WTC11 (cell line): ENCODE data around the gene TNXB.

Experiments
- TF ChIP-seq, protein P1 (sequence below): sonication (generic); formaldehyde crosslinking; conservative IDR thresholded peaks from 2 replicates; pipeline ENCODE4 v1.8.1; 2023; ENCODE audit warnings: mild to moderate bottlenecking, low read depth, missing genetic modification reagents, moderate library complexity
- TF ChIP-seq, protein P2 (sequence below): fragments of 200-600 bp; IDR thresholded peaks from 2 replicates; pipeline ENCODE4 v1.8.0; 2022; ENCODE audit warnings: antibody characterized with exemption

DNA sequence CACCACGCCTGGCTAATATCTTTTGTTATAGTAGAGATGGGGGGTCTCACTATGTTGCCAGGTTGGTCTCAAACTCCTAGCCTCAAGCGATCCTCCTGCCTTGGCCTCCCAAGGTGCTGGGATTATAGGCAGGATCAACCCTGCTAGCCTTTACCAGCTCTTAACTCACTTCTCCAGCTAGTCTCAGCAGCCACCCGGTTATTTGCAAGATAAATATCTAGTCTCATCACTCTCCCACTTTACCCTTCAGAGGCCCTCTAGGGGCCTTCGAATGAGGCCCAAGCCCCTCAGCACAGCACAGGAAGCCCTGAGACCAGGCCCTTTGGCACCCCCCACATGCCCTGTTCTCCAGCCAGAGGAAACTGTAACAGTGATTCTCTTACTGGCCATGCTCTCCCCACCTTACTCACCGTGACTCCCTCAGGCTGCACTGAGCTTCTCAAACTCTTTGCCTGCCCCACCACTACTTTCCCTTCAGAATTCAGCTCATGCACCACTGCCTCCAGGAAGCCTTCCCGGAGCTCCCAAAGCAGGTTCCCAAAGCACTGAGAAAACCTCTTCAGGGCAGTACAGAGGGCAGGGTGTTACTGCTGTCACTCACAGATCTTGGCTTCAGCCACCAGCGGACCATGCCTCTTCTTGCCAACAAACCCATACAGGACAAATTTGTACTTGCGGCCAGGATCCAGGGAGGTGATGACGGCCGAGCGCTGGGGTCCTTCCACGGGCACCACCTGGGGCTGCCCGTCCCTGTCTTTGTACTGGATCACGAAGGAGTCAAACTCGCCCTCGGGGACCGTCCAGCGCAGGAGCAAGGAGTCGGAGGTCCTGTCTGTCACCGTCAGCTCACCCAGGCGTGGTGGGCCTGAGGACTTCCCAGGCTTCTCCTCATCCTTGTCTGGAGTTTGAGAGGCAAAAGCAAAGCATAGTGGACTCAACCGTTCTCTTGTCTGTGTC lies 25.0 kb downstream of the TNXB start:
- TF ChIP-seq, protein P1, sequence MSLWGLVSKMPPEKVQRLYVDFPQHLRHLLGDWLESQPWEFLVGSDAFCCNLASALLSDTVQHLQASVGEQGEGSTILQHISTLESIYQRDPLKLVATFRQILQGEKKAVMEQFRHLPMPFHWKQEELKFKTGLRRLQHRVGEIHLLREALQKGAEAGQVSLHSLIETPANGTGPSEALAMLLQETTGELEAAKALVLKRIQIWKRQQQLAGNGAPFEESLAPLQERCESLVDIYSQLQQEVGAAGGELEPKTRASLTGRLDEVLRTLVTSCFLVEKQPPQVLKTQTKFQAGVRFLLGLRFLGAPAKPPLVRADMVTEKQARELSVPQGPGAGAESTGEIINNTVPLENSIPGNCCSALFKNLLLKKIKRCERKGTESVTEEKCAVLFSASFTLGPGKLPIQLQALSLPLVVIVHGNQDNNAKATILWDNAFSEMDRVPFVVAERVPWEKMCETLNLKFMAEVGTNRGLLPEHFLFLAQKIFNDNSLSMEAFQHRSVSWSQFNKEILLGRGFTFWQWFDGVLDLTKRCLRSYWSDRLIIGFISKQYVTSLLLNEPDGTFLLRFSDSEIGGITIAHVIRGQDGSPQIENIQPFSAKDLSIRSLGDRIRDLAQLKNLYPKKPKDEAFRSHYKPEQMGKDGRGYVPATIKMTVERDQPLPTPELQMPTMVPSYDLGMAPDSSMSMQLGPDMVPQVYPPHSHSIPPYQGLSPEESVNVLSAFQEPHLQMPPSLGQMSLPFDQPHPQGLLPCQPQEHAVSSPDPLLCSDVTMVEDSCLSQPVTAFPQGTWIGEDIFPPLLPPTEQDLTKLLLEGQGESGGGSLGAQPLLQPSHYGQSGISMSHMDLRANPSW (CRISPR knock-in tag), result no peak
- TF ChIP-seq, protein P2, sequence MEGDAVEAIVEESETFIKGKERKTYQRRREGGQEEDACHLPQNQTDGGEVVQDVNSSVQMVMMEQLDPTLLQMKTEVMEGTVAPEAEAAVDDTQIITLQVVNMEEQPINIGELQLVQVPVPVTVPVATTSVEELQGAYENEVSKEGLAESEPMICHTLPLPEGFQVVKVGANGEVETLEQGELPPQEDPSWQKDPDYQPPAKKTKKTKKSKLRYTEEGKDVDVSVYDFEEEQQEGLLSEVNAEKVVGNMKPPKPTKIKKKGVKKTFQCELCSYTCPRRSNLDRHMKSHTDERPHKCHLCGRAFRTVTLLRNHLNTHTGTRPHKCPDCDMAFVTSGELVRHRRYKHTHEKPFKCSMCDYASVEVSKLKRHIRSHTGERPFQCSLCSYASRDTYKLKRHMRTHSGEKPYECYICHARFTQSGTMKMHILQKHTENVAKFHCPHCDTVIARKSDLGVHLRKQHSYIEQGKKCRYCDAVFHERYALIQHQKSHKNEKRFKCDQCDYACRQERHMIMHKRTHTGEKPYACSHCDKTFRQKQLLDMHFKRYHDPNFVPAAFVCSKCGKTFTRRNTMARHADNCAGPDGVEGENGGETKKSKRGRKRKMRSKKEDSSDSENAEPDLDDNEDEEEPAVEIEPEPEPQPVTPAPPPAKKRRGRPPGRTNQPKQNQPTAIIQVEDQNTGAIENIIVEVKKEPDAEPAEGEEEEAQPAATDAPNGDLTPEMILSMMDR, result no peak
